DMS79 treated with DMSO at 0.1 percent for 48 hours (cell line): ENCODE measurements around the gene HCN3.
"Not testable (repeated sequence)": the region's sequence is repeated elsewhere in the genome, so short reads cannot be mapped to it uniquely, and the experiment has no call there.

ENCODE experiments used
- DNase-seq: peaks from one replicate; lab custom pipeline; 2025; lab: John Stamatoyannopoulos, UW

The HCN3 gene

GRCh38 chr1:155284476-155284875, 7.2 kb downstream of the HCN3 start:
- no peak for DNase-seq

- no peak for DNase-seq
Observed at GRCh38 chr1:155285063-155285462, 7.8 kb downstream of the HCN3 start.

GRCh38 chr1:155285631-155286044, 8.4 kb downstream of the HCN3 start:
- no peak for DNase-seq

- no peak for DNase-seq
Observed at GRCh38 chr1:155286544-155286943, 9.3 kb downstream of the HCN3 start.

GRCh38 chr1:155287987-155288543, 10.8 kb downstream of the HCN3 start:
- no peak for DNase-seq

GRCh38 chr1:155291006-155291405, 13.7 kb downstream of the HCN3 start:
- DNase-seq: not testable (repeated sequence)

GRCh38 chr1:155293086-155293749, 16.0 kb downstream of the HCN3 start:
- no peak for DNase-seq

GRCh38 chr1:155294520-155295182, 17.4 kb downstream of the HCN3 start:
- no peak for DNase-seq

- no peak for DNase-seq
Observed at GRCh38 chr1:155295183-155295941, 18.1 kb downstream of the HCN3 start.

GRCh38 chr1:155295942-155296267, 18.6 kb downstream of the HCN3 start:
- DNase-seq: no peak

- DNase-seq: no peak
Observed at GRCh38 chr1:155296661-155297060, 19.4 kb downstream of the HCN3 start.

GRCh38 chr1:155297384-155297783, 20.1 kb downstream of the HCN3 start:
- DNase-seq: no peak

- no peak for DNase-seq
Observed at GRCh38 chr1:155300024-155300423, 22.8 kb downstream of the HCN3 start.

GRCh38 chr1:155300553-155301329, 23.5 kb downstream of the HCN3 start:
- DNase-seq: no peak

- DNase-seq: no peak
Observed at GRCh38 chr1:155301342-155301841, 24.1 kb downstream of the HCN3 start, which contains the start of gene PKLR. Gene PKLR (minus strand): TSS chr1:155301438. CDS start chr1:155301395, 43 bp downstream.

GRCh38 chr1:155304558-155305063, 27.3 kb downstream of the HCN3 start:
- no peak for DNase-seq

GRCh38 chr1:155305881-155306391, 28.7 kb downstream of the HCN3 start:
- no peak for DNase-seq

- DNase-seq: no peak
Observed at GRCh38 chr1:155307247-155307740, 30.0 kb downstream of the HCN3 start.

- DNase-seq: peak; percentile 98
Observed at GRCh38 chr1:155308493-155309422, 31.5 kb downstream of the HCN3 start, which contains the start of gene FDPS. Gene FDPS (plus strand): TSS chr1:155308866. CDS start chr1:155309790, 924 bp downstream.
